CD4-positive, alpha-beta T cell treated with Interleukin-4 for 4 hours (primary cell): ENCODE results near the gene IGF2R.
A peak's percentile ranks its signal among the peaks of the same experiment; 100 is the strongest.
"Not testable (repeated sequence)": the region's sequence is repeated elsewhere in the genome, so short reads cannot be mapped to it uniquely, and the experiment has no call there.

Experiments used
- DNase-seq: peaks from one replicate; pipeline ENCODE4 v3.0.0-alpha.2; 2020

IGF2R gene

DNA sequence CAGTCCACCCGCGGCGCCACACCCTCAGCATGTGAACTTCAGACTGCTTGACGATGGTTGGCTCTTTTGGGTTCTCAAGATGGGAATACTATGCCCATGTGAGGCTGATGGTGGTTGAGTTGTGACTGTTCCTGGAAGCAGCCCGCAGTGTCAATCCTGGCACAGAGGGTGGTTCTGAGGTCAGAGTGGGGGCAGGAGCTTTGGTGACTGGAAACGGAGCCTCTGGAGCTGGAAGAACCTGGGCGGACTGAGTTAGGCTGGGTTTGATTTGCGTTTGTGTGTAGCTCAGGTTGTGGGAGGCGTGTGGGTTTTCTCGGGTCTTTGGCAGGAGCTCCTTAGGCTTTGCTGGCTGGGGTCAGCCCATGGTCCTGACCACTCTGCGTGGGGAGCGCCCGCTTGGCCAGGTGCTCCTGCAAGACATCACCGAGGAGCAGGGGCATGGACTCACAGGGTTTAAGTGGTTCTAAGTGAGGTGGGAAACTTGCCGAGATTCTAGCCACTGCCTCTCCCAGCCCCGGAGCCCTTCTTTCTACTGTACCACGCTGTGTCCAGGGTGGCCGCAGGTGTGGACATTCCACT lies 115.4 kb downstream of the IGF2R start:
- DNase-seq: no peak

DNA sequence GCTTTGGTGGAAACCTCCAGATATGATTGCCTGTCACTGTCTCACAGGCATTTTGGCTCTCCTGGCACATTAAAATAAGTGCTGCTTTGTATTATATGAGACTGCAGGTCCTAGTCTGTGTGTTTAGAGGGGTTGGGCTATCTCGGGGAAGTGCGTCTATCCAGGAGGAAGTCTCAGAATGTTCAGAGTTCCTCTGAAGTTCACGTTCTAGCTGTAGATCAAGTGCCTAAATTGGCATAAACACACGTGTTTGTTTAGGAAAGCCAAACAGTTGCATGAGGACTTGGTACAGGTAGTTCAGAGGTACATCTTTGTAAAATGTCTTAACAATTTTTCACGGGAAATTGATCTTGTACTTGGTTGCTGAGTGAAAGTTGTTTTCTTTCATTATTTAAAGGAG lies 116.3 kb downstream of the IGF2R start:
- no peak for DNase-seq

DNA sequence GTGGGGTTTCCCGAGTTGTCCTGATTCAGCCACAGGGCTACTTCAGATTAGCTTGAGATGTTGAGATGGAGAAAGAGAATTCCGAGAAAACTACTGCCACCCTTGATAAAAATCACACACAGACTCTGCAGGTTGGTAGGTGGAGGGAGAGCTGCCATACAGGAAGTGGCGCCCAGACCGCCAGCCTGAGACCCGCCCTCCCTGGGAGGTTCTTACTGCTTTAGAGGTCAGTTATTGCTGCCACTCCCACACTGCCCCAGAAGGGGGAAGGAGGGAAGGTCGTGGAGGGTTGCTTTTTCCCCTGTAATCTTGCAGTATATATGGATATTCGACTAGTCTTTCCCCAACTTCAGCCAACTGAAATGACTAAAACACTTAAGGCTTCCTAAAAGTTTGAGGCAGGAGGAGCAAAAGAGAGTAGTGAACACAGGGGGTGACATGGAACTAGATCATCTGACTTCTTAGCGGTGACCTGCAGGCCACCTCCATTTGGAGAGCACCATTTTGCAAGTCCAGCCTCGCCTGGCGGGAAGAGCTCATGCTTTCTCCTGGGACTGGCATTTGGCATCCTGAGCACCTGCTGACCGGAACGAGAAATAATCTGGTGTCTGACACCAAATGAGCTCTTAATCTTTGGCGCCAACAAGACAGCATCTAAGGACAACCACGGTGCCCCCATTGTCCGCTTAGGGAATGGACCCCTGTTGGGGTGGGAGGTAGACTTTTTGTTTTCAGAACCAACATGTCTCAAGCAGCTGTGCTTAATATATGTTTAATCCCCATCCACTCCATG lies 117.0 kb downstream of the IGF2R start:
- DNase-seq: no peak

DNA sequence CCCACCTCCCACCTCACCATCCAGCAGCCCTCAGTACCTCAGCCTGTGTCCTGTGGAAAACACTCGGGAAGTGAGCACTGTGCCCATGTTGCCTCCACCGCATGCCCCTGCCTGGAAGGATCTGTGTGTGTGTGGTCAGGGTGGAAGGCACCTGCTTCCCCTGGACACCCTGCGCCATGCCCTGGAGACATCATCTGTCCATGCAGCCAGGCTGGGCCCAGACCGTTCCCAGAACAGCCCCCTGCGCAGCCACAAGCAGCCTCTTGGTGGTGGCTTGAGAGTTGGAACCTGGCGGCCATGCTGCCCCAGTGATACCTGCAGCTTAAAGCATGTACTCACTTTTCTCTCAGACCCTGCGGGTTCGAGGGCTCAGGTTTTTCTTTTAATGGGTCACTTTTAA lies 117.9 kb downstream of the IGF2R start:
- no peak for DNase-seq

DNA sequence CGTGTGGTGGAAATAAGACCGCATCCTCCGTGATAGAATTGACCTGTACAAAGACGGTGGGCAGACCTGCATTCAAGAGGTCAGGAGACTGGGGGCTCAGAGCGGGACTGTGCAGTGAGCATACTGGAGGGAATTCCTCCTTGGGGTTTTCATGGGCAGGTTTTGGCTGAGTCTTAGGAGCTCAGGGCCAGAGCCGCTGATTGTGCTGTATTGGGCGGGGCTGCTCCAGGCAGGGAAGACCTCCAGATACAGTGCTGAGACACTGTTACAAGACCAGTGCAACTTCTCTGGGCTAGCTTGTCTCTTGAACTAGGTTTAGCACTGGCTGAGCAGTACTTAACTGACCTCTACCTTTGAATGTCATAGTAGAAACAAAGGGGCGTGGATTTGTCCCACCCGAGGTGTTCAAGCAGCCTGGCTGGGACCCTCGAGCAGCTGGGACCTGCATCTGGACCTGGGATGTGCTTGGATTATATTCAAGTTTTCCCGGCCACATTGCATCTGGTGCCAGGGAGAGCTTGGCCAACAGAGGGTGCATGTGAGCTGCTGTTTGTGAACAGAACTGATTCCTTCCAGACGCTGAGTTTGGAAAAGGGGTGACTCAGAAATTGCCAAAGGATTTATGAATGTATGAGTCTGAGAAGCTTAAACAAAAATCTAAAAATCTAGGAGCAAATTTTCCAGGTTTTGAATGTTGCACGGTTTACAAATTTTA lies 119.3 kb downstream of the IGF2R start:
- no peak for DNase-seq

GRCh38 chr6:160088784-160089533 lies 120.1 kb downstream of the IGF2R start:
- no peak for DNase-seq

- no peak for DNase-seq
These were observed 120.6 kb downstream of the IGF2R start for GRCh38 chr6:160089534-160089897.

DNA sequence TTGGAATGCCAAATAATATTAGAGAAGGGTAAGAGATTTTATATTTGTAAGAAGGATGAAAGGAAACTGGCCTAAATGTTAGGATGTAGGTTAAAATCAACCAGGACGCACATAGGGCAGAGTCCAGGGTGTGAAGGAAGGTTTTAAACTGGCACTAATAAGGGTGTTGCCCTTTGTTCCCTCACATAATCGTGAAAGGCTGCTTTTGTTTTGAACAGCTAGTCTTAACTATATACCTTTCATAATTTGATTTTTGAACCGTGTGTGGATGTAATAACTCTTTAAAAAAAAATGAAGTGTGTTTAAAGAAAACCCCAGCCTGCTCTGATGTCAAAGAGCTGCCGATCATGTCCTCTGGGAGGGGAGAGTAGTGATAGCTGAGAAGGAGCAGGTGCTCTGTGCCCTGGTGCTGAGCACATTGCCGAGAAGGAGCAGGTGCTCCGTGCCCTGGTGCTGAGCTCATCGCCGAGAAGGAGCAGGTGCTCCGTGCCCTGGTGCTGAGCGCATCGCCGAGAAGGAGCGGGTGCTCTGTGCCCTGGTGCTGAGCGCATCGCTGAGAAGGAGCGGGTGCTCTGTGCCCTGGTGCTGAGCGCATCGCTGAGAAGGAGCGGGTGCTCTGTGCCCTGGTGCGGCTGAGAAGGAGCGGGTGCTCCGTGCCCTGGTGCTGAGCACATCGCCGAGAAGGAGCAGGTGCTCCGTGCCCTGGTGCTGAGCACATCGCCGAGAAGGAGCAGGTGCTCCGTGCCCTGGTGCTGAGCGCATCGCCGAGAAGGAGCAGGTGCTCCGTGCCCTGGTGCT lies 121.8 kb downstream of the IGF2R start:
- not testable (repeated sequence) for DNase-seq

DNA sequence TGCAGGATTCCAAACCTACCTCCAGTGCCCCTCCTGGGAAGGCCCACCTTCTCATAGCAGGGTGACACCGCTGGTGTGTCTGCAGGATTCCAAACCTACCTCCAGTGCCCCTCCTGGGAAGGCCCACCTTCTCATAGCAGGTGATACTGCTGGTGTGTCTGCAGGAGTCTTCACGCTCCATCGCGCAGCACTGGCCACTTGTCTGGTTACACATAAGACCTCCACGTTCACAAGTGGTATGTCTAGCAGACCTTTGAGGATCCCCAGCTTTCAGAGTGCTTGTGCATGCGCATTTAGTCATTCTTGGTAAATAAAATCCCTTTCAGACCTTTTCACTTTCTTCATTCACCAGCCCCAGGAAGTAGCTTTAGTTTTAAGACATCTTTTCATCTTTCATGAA lies 123.3 kb downstream of the IGF2R start:
- not testable (repeated sequence) for DNase-seq

DNA sequence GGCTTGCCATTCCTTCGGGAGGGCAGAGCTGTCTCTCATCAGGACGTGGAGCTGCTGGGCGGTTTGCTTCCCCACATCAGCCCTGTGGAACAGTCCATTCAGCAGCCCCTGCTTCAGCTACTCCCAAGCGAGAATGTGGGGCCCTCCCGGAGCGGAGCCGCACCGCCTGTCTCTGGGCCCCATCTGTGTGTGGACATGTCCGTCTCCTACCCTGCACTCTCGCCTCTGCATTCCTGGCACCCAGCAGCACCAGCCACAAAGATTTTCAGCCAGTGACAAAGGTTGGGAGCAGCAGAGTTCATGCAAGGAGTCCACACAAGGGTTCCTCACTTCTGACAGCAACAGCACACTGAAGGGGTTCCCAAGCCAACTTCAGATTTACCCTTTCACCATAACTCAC lies 123.7 kb downstream of the IGF2R start:
- no peak for DNase-seq

DNA sequence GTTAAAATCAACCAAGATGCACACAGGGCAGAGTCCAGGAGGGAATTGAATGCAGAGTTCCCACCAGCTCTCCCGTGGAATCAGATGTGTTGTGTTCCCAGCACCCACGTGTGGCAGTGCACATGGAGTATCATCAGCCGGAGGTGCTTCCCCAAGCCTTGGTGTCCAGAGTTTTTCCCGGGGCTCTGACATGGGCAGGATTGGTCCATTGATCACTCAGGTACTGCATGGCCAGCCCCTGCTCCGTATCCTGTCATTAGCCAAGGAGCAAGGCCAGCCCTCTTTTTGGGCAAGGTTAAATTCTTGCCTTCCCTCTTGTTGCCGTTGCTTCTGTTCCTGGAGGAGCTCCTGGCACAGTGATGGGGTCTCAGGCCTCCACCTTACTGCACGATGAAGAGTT lies 124.2 kb downstream of the IGF2R start:
- no peak for DNase-seq

GRCh38 chr6:160093946-160094345 lies 125.1 kb downstream of the IGF2R start:
- no peak for DNase-seq

GRCh38 chr6:160095146-160095845 lies 126.4 kb downstream of the IGF2R start:
- no peak for DNase-seq

GRCh38 chr6:160101277-160102205 lies 132.7 kb downstream of the IGF2R start:
- DNase-seq: no peak

GRCh38 chr6:160102399-160102798 lies 133.5 kb downstream of the IGF2R start:
- no peak for DNase-seq

DNA sequence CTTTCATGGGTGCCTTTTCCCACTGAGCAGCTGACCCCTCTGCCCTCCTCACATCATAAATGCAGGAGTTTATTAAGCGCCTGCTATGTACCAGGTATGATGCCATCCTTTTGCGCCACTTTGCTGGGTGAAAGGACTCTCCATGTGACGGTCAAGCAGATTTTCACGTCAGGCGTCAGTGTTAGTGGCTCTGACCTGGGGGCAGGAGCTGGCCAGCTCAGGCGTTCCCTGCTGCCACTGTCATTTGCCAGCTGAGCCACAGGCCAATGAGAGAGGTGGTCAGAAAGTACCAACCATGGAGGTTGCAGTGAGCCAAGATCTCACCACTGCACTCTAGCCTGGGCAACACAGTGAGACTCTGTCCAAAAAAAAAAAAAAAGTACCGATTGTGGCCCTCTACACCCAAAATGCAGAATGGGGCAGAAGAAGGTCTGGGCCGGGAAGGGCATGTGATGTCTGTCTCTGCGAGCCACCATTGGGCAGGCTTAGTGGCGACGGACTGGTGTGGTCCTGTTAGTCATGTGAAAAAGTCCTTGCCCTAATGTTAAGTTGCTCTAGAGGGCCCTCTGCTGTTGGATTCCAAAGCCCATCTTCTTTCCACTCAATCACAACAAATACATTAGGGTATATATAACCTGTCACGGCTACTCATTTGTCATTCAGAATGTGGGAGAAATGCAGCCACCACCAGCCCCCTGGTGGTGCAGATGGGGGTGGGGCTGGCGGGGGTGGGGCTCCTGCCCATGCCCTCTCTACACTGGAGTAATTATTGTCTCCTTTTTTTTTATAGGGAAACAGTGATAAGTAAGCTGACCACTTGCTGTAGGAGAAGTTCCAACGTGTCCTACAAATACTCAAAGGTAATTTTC lies 134.3 kb downstream of the IGF2R start:
- peak; percentile 4 for DNase-seq

DNA sequence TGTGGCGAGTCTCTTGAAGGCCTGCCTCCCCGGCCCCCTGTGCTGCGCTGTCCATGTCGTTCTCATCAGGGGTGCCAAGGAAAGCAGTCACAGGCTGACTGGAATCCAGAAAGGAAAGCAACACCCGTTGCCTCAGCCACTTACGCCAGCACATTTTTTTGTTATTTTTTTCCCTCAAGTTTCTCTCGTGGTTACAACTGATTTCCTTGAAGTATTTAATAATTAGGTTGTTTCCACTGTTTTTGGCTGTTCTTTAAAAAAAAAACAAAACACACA lies 134.9 kb downstream of the IGF2R start:
- no peak for DNase-seq

DNA sequence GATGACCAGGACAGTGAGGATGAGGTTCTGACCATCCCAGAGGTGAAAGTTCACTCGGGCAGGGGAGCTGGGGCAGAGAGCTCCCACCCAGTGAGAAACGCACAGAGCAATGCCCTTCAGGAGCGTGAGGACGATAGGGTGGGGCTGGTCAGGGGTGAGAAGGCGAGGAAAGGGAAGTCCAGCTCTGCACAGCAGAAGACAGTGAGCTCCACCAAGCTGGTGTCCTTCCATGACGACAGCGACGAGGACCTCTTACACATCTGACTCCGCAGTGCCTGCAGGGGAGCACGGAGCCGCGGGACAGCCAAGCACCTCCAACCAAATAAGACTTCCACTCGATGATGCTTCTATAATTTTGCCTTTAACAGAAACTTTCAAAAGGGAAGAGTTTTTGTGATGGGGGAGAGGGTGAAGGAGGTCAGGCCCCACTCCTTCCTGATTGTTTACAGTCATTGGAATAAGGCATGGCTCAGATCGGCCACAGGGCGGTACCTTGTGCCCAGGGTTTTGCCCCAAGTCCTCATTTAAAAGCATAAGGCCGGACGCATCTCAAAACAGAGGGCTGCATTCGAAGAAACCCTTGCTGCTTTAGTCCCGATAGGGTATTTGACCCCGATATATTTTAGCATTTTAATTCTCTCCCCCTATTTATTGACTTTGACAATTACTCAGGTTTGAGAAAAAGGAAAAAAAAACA lies 136.1 kb downstream of the IGF2R start:
- no peak for DNase-seq

- DNase-seq: no peak
These were observed 137.1 kb downstream of the IGF2R start for GRCh38 chr6:160106010-160106409.
